Measurements from ENCODE around the gene CAMKV. TPM values are rescaled to one million over a fixed set of nuclear protein-coding genes. Genes with fewer than 3 reads are reported as not detected.

Gene CAMKV
- total RNA-seq, 1 experiment from 2014 or later, result 0.58 TPM

DNA sequence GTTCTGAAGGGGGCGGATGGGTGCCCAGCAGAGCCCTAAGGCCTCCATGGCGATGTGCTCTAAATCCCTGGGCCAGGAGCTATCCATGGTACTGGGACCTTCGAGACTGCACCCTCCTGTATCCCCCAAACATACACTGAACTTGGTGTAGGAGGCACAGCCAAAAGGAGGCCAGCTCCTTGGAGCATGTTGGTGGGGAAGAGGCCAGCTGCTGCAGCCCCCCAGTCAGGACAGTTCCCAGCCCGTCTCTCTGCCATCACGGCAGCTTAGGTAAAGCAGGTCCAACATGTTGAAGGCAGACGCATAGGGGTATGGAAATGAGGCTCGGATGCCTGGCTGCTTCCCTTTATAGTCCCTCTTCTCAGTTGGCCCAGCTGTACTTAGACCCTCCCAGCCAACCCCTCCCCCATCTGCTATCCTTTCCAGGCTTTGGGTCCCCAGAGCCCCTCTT, 1.8 kb downstream of the CAMKV start:
- H3K9ac ChIP-seq (ENCODE audit: low read length), result no peak overlapping the region
- CTCF ChIA-PET, result no interaction called here

DNA sequence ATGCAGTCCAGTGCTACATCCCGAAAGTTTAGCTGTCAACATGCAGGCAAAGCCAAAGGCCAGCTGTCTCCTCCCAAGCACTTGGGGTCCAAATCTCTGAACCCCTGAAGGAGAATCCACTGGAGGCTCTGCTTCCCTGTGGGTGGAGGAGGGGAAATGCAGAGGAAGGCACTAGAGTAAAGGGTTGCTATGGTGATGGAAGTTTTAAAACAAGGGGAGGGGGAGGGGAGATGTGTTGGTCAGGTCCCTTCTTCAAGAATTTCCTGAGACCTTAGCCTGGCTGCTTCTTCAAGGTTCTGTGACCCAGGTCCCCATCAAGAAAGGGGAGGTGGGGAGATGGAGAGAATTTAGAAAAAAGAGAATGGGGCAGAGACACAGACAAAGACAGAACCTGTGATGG, 2.3 kb downstream of the CAMKV start:
- H3K79me2 ChIP-seq (ENCODE audit: low read length), result no peaks in the 10 kb centered on the region
- H2AFZ ChIP-seq (ENCODE audit: low read length), result no peak overlapping the region
- no peaks in the 10 kb centered on the region for H3K4me1 ChIP-seq (ENCODE audit: insufficient read depth, low read length)
- H3K4me3 ChIP-seq (ENCODE audit: low read length), result no peak overlapping the region
- H3K9me3 ChIP-seq (ENCODE audit: low read length), result no peaks in the 10 kb centered on the region
- DNase-seq (no peak), ATAC-seq (no peak)
- intact Hi-C loops (cut with micrococcal nuclease), result no loop called here
- H3K27me3 ChIP-seq (ENCODE audit: low read length), result peaks cover 3% of the 10 kb centered on the region; the same call in 1 of the 2 replicates
- no peaks in the 10 kb centered on the region for H3K36me3 ChIP-seq (ENCODE audit: low read depth, low read length)
- CTCF ChIA-PET, result no interaction called here
- POLR2A ChIA-PET (ENCODE audit: unreplicated experiment), result interaction anchor here (0.6 kb wide), 1 partner anchor 69 kb away, joined by 3 read pairs; no protein-coding TSS in a partner anchor
- H4K20me1 ChIP-seq (ENCODE audit: low read length), result no peaks in the 10 kb centered on the region
- H3K9ac ChIP-seq (ENCODE audit: low read length), result no peak overlapping the region
- H3K4me2 ChIP-seq (ENCODE audit: low read length), result no peak overlapping the region
- TF ChIP-seq EZH2phosphoT487 (IDR thresholded peaks at IDR 0.05; ENCODE audit: borderline replicate concordance, low read length), result no peak
- no peak for TF ChIP-seq CTCF (conservative IDR thresholded peaks at IDR 0.05; ENCODE audit: low read depth, low read length)
- no peak for TF ChIP-seq EZH2 (IDR thresholded peaks at IDR 0.05; ENCODE audit: low read length, unreplicated experiment)
- H3K9me2 ChIP-seq (replicated peaks; ENCODE audit: low read length), result no peaks in the 10 kb centered on the region
- no peak overlapping the region for H3K27ac ChIP-seq (ENCODE audit: low read length)
- no TSS peak for BruUV-seq (replicated peaks)
- H3F3A ChIP-seq (ENCODE audit: low read length, unreplicated experiment), result no peaks in the 10 kb centered on the region

More for the DNA sequence above, 1.8 kb downstream of the CAMKV start:
- Histone ChIP-seq H3K9me3 (ENCODE audit: low read length) (no peaks in the 10 kb centered on the region), H3K4me2 (ENCODE audit: low read length) (no peak overlapping the region), H3K9me2 (replicated peaks; ENCODE audit: low read length) (no peaks in the 10 kb centered on the region), H3F3A (ENCODE audit: low read length, unreplicated experiment) (no peaks in the 10 kb centered on the region), H3K79me2 (ENCODE audit: low read length) (no peaks in the 10 kb centered on the region), H4K20me1 (ENCODE audit: low read length) (no peaks in the 10 kb centered on the region), H3K4me3 (ENCODE audit: low read length) (no peak overlapping the region), H3K27ac (ENCODE audit: low read length) (no peak overlapping the region), H2AFZ (ENCODE audit: low read length) (no peak overlapping the region), H3K4me1 (ENCODE audit: insufficient read depth, low read length) (no peaks in the 10 kb centered on the region), H3K36me3 (ENCODE audit: low read depth, low read length) (no peaks in the 10 kb centered on the region), H3K27me3 (ENCODE audit: low read length) (peaks cover 3% of the 10 kb centered on the region; the same call in 1 of the 2 replicates)
- ATAC-seq (peak; percentile 25; the same call in 1 of the 2 replicates), DNase-seq (peak; percentile 32)
- intact Hi-C loops (cut with micrococcal nuclease), result no loop called here
- no TSS peak for BruUV-seq (replicated peaks)
- POLR2A ChIA-PET (ENCODE audit: unreplicated experiment), result no interaction called here
- TF ChIP-seq EZH2 (IDR thresholded peaks at IDR 0.05; ENCODE audit: low read length, unreplicated experiment) (no peak), CTCF (conservative IDR thresholded peaks at IDR 0.05; ENCODE audit: low read depth, low read length) (no peak), EZH2phosphoT487 (IDR thresholded peaks at IDR 0.05; ENCODE audit: borderline replicate concordance, low read length) (no peak)

DNA sequence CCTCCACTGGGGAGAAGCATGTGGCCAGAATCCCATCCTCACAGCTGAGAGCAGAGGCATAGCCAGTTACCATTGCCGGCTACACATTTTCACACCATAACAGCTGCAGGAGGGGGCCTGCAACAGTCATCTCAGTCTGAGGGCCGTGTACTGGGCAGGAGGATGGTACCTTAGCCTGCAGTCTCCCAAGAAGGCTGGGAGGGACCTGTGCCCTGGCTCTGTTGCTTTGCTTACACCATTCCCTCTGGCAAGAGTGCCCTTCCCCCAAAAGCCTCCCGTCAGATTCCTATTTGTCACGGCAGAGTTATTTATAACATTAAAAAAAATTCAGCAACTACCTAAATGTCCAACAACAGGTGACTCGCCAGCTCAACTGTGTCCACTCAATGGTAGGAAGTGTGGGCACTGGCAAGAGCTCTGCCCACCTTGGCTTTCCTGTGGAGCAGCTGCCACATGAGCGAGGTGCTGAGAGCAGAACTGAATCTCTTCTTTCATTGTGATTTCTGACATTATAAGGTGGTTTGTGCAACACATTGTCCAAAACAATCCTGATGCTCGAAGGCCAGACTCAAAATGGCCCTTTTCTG, 4.4 kb downstream of the CAMKV start:
- CTCF ChIA-PET, result no interaction called here

More for the DNA sequence above, 4.4 kb downstream of the CAMKV start:
- H3K9ac ChIP-seq (ENCODE audit: low read length), result no peak overlapping the region
- POLR2A ChIA-PET (ENCODE audit: unreplicated experiment), result no interaction called here
- H3K4me2 ChIP-seq (ENCODE audit: low read length), result no peak overlapping the region
- no peaks in the 10 kb centered on the region for H3K4me1 ChIP-seq (ENCODE audit: insufficient read depth, low read length)
- intact Hi-C loops (cut with micrococcal nuclease), result no loop called here
- ATAC-seq (no peak), DNase-seq (no peak)
- no peak for TF ChIP-seq CTCF (conservative IDR thresholded peaks at IDR 0.05; ENCODE audit: low read depth, low read length)
- TF ChIP-seq EZH2phosphoT487 (IDR thresholded peaks at IDR 0.05; ENCODE audit: borderline replicate concordance, low read length), result no peak
- no peak for TF ChIP-seq EZH2 (IDR thresholded peaks at IDR 0.05; ENCODE audit: low read length, unreplicated experiment)
- no peaks in the 10 kb centered on the region for H3K9me3 ChIP-seq (ENCODE audit: low read length)
- H3K4me3 ChIP-seq (ENCODE audit: low read length), result no peak overlapping the region
- H3K79me2 ChIP-seq (ENCODE audit: low read length), result no peaks in the 10 kb centered on the region
- no TSS peak for BruUV-seq (replicated peaks)
- no peaks in the 10 kb centered on the region for H3F3A ChIP-seq (ENCODE audit: low read length, unreplicated experiment)
- H2AFZ ChIP-seq (ENCODE audit: low read length), result no peak overlapping the region
- no peaks in the 10 kb centered on the region for H3K9me2 ChIP-seq (replicated peaks; ENCODE audit: low read length)
- no peaks in the 10 kb centered on the region for H4K20me1 ChIP-seq (ENCODE audit: low read length)
- H3K27ac ChIP-seq (ENCODE audit: low read length), result no peak overlapping the region
- no peaks in the 10 kb centered on the region for H3K36me3 ChIP-seq (ENCODE audit: low read depth, low read length)
- H3K27me3 ChIP-seq (ENCODE audit: low read length), result peaks cover 3% of the 10 kb centered on the region; the same call in 1 of the 2 replicates

All from PC-3 (cell line).